Thymus (tissue), 11 donors: ENCODE measurements around the gene CXCL12. TPM values are rescaled to one million over a fixed set of nuclear protein-coding genes. Genes with fewer than 3 reads are reported as not detected.

Experiments
- DNase-seq, 9 donors: peaks; one replicate each; pipeline ENCODE4 v3.0.0-alpha.2; 2013; ENCODE audit warnings: low spot score in 9 of 9, low read depth in 6 of 9, missing footprints in 1 of 9
- H3K27ac ChIP-seq, 2 donors: one replicate each; pipeline ENCODE4 v1.5.1; 2013; ENCODE audit warnings: control low read depth in 1 of 2, low read depth in 1 of 2, low read length in 1 of 2, mild to moderate bottlenecking in 1 of 2, moderate library complexity in 1 of 2
- H3K27me3 ChIP-seq, 2 donors: one replicate each; pipeline ENCODE4 v1.5.1; 2013; ENCODE audit warnings: low read length in 1 of 2; ENCODE audit not compliant: control insufficient read depth in 2 of 2, insufficient read depth in 1 of 2
- H3K36me3 ChIP-seq, 2 donors: one replicate each; pipeline ENCODE4 v1.5.1; 2013; ENCODE audit warnings: low read length in 1 of 2, mild to moderate bottlenecking in 1 of 2, moderate library complexity in 1 of 2; ENCODE audit not compliant: control insufficient read depth in 2 of 2, insufficient read depth in 2 of 2
- H3K4me1 ChIP-seq, 2 donors: one replicate each; pipeline ENCODE4 v1.5.1; 2013; ENCODE audit warnings: low read length in 2 of 2; ENCODE audit not compliant: control insufficient read depth in 2 of 2, insufficient read depth in 2 of 2
- H3K4me3 ChIP-seq, 2 donors: one replicate each; pipeline ENCODE4 v1.5.1; 2013; ENCODE audit warnings: low read length in 2 of 2, control low read depth in 1 of 2, mild to moderate bottlenecking in 1 of 2
- H3K9me3 ChIP-seq, 2 donors: one replicate each; pipeline ENCODE4 v1.5.1; 2013; ENCODE audit warnings: low read length in 1 of 2, mild to moderate bottlenecking in 1 of 2; ENCODE audit not compliant: control insufficient read depth in 2 of 2, insufficient read depth in 1 of 2
- WGBS: extraction: QIAGEN DNeasy Blood & Tissue Kit; methylation state at CpG from one replicate; pipeline ENCODE4 v1.1.7; 2013; 5-methylcytosine and 5-hydroxymethylcytosine counted together
- polyA plus RNA-seq: library from polyadenylated mRNA; stranded (reverse); fragments of 200-250 nt; gene quantifications from one replicate; pipeline ENCODE4 v1.2.3, GENCODE V29; 2013
- total RNA-seq: library from RNA; stranded (reverse); fragments of 120-200 nt; gene quantifications from one replicate; pipeline ENCODE4 v1.2.4, GENCODE V29; 2013
- donor health status: healthy.

The CXCL12 gene
- total and polyA plus RNA-seq, 2 donors, result 56.5 to 82.1 TPM

DNA sequence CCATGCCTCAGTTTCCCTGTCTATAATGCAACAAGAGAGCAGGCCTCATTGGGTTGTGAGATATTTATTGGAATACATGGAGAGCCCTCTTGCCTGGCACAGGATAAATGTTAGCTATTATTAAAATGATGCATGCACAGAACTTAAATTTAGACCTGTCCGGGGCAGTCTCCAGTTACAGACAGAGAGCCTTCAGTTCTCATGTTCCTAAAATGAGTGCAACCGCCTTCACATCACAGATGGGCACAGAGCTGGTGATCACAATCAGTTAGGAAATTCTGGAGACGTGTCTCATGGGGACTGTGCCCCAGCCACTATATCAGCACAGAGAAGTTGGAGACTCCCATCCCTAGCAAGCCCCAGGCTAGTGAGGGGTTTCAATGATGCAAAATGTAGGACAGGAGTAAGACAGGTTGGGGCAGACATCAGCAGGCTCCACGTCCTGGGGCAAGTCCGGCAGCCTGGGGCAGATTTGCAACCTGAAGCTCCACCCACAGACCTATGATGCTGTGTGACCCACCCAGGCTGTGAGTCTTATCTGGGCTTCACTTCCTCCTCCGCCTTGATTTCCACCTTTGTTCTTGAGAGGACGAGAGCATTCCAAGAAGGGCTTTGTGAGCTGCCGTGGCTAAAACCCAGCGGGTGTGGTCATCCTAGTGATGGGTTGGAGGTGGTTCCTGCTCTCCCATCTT lies 49.4 kb downstream of the CXCL12 start:
- Histone ChIP-seq H3K9me3 (no peaks in the 10 kb centered on the region), H3K4me3 (no peak overlapping the region), H3K36me3 (no peaks in the 10 kb centered on the region), H3K4me1 (peaks cover 0 to 22% of the 10 kb centered on the region in 2 donors), H3K27ac (no peak overlapping the region), H3K27me3 (no peaks in the 10 kb centered on the region)
- no peak for DNase-seq
- WGBS, result 86% methylated on average over 9 of the region's 9 CpGs

DNA sequence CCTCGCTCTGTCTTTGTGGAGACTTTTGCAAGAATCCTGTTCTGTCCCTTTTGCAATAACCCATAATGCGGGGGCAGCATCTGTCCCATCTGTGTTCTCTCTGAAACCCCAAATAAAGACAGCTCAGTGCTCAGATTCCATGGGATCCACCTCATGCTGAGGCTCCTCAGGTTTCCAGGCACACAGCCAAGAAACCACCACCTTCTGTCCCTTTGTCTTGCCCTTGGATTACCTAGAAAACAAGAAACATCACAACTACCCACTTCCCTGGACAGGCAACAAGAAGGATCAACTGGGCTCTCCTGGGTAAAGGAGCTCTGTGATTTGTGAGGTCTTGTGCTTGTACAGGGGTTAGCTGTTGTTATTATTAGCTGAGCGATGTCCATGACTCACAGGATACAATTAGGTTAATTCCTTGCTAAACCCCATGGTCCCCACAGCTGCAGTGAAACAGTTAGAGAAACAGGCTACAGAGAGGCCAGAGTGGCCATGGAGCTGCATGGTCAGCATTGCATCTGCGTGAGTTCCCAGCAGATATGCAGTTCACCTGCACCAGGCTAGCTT lies 50.2 kb downstream of the CXCL12 start:
- no peak for DNase-seq
- Histone ChIP-seq H3K4me1 (peaks cover 0 to 18% of the 10 kb centered on the region in 2 donors), H3K27me3 (no peaks in the 10 kb centered on the region), H3K36me3 (no peaks in the 10 kb centered on the region), H3K27ac (no peak overlapping the region), H3K9me3 (no peaks in the 10 kb centered on the region), H3K4me3 (no peak overlapping the region)
- 95% methylated on average over 4 of the region's 4 CpGs for WGBS

DNA sequence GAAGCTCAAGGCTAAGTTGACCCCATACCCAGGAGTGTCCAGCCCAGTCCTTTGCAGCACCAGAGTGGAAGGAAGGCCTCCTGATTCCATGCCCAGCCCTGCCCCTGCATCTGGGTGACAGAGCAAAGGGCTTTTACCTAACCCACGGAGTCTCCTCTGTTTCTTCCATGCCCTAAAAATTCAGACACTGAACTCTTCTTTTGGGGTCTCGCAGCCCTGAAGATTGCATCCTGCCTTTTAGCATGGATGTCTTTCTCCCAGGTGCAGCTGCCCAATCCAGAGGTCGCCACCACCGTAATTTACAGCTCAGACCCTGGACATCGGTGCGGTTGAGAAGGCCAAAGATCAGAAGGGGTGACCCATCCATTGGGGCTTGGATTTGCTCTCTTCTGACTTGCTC lies 50.8 kb downstream of the CXCL12 start:
- Histone ChIP-seq H3K27me3 (no peaks in the 10 kb centered on the region), H3K4me1 (peaks cover 0 to 13% of the 10 kb centered on the region in 2 donors), H3K36me3 (no peaks in the 10 kb centered on the region), H3K27ac (peak overlapping the region in 1 of 2 donors; percentile 43), H3K9me3 (no peaks in the 10 kb centered on the region), H3K4me3 (no peak overlapping the region)
- WGBS, result 94% methylated on average over 6 of the region's 6 CpGs
- DNase-seq, result no peak

- DNase-seq, result no peak
- H3K27me3 ChIP-seq, result no peaks in the 10 kb centered on the region
- WGBS, result 96% methylated on average over 10 of the region's 10 CpGs
- H3K9me3 ChIP-seq, result no peaks in the 10 kb centered on the region
- H3K4me1 ChIP-seq, result peaks cover 0 to 13% of the 10 kb centered on the region in 2 donors
- H3K27ac ChIP-seq, result no peak overlapping the region
- no peak overlapping the region for H3K4me3 ChIP-seq
- H3K36me3 ChIP-seq, result no peaks in the 10 kb centered on the region
These were observed 51.4 kb downstream of the CXCL12 start for GRCh38 chr10:44333511-44333910.

- Histone ChIP-seq H3K27ac (no peak overlapping the region), H3K4me3 (no peak overlapping the region), H3K27me3 (no peaks in the 10 kb centered on the region), H3K9me3 (no peaks in the 10 kb centered on the region), H3K4me1 (peaks cover 0 to 9% of the 10 kb centered on the region in 2 donors), H3K36me3 (no peaks in the 10 kb centered on the region)
- DNase-seq, result no peak
- WGBS, result 74% methylated on average over 7 of the region's 7 CpGs
These were observed 52.4 kb downstream of the CXCL12 start for GRCh38 chr10:44332465-44332864.

DNA sequence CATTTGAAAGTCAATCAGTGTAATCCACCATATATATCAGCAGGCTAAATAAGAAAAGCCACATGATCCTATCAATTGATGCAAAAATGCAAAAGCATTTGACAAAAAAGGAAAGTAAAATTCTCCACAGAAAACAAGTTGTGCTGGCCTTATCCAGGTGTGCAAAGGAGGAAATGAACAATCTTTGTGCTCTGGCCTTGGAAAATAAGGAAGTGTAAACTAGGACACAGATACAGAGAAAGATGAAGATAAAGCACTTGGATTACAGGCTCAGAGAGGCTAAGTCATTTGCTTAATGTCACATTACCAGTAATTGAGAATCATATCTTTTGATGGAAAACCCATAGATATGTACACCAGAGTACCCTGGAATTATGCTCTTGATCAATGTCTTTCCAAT lies 54.5 kb downstream of the CXCL12 start:
- no peak overlapping the region for H3K27ac ChIP-seq
- no peaks in the 10 kb centered on the region for H3K9me3 ChIP-seq
- H3K4me1 ChIP-seq, result peaks cover 0 to 9% of the 10 kb centered on the region in 2 donors
- H3K36me3 ChIP-seq, result no peaks in the 10 kb centered on the region
- DNase-seq, result no peak
- no peak overlapping the region for H3K4me3 ChIP-seq
- H3K27me3 ChIP-seq, result no peaks in the 10 kb centered on the region

DNA sequence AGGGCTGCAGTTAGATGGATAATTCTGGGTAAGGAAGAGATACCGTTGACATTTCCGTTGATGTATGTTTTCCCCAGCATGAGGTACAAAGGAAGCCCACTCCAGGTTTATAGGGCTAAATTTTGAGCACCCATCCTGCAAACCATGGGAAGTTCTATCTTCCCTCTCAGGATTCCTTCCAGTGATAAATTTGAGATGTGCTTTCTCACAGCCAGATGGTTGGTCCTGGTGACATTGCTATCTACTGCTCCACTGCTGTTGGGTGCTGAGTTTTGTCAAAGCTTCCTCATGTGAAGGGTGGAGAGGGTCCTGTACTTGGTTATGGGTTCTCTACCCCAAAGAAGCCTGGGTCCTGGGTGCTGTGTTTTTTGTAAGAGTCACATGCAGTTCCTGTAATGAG lies 57.4 kb downstream of the CXCL12 start:
- H3K4me3 ChIP-seq, result no peak overlapping the region
- H3K36me3 ChIP-seq, result no peaks in the 10 kb centered on the region
- H3K27me3 ChIP-seq, result no peaks in the 10 kb centered on the region
- H3K9me3 ChIP-seq, result no peaks in the 10 kb centered on the region
- H3K27ac ChIP-seq, result no peak overlapping the region
- no peak for DNase-seq
- H3K4me1 ChIP-seq, result peaks cover 0 to 2% of the 10 kb centered on the region in 2 donors
- WGBS, result 97% methylated on average over 2 of the region's 2 CpGs
